HG02798 (cell line): Measurements from ENCODE around the gene WDR5B.

Experiments used
- ATAC-seq: cut with Tn5 transposase; IDR thresholded peaks from one replicate; pipeline ENCODE4 v1.9.1; 2021; ENCODE audit warnings: mild to moderate bottlenecking; ENCODE audit not compliant: unreplicated experiment, poor library complexity

Gene WDR5B

GRCh38 chr3:122377975-122378374 lies 37.9 kb downstream of the WDR5B start:
- ATAC-seq, result no peak

GRCh38 chr3:122374034-122374433 lies 41.8 kb downstream of the WDR5B start:
- ATAC-seq, result no peak

- no peak for ATAC-seq
Measured at GRCh38 chr3:122366379-122366749, 49.5 kb downstream of the WDR5B start.

- ATAC-seq, result peak; percentile 92
Measured at GRCh38 chr3:122365582-122366378, 50.1 kb downstream of the WDR5B start.

GRCh38 chr3:122365073-122365472 lies 50.8 kb downstream of the WDR5B start:
- ATAC-seq, result peak; percentile 51

GRCh38 chr3:122364490-122364889 lies 51.4 kb downstream of the WDR5B start:
- peak; percentile 35 for ATAC-seq
